Measurements from ENCODE around the gene ALOX5. TPM values are rescaled to one million over a fixed set of nuclear protein-coding genes. Genes with fewer than 3 reads are reported as not detected.
A peak's percentile ranks its signal among the peaks of the same experiment; 100 is the strongest.

Gene ALOX5
- total and polyA plus RNA-seq, 4 donors = 2.9 to 16.9 (median 8.4) TPM

- Histone ChIP-seq H3K27ac (ENCODE audit: low read depth in 1 of 2, low read length in 2 of 2) (no peak overlapping the region), H3K9ac (ENCODE audit: low read depth in 1 of 2, low read length in 2 of 2) (no peak overlapping the region), H3K4me3 (ENCODE audit: low read depth in 1 of 3, low read length in 3 of 3) (no peak overlapping the region), H3K27me3 (ENCODE audit: control insufficient read depth in 4 of 4, insufficient read depth in 4 of 4, low read length in 3 of 4) (no peaks in the 10 kb centered on the region), H3K36me3 (ENCODE audit: control insufficient read depth in 4 of 4, insufficient read depth in 3 of 4, low read depth in 1 of 4, low read length in 3 of 4) (peaks cover 4 to 6% (median 4%) of the 10 kb centered on the region in 4 donors), H3K9me3 (ENCODE audit: control insufficient read depth in 4 of 4, low read length in 3 of 4) (no peaks in the 10 kb centered on the region), H3K4me1 (ENCODE audit: control insufficient read depth in 4 of 4, insufficient read depth in 4 of 4, low read length in 3 of 4) (peaks cover under 1 to 23% (median 8%) of the 10 kb centered on the region in 4 donors)
- TF ChIP-seq REST (IDR thresholded peaks at IDR 0.05) (no peak), CTCF (IDR thresholded peaks at IDR 0.05; ENCODE audit: low read depth, low read length, missing input control) (peak; percentile 97), HNF4A (conservative IDR thresholded peaks at IDR 0.05) (no peak), RAD21 (IDR thresholded peaks at IDR 0.05) (peak; percentile 99), ZBTB33 (IDR thresholded peaks at IDR 0.05) (no peak)
- DNase-seq (ENCODE audit: low spot score) = peak; percentile 89
- WGBS = 15% methylated on average over 6 of the region's 6 CpGs
These were observed 91.0 kb downstream of the ALOX5 start for GRCh38 chr10:45464958-45465567.

GRCh38 chr10:45466784-45467183, 92.8 kb downstream of the ALOX5 start:
- TF ChIP-seq ZBTB33 (IDR thresholded peaks at IDR 0.05) (no peak), ATF3 (IDR thresholded peaks at IDR 0.05) (no peak), GABPA (IDR thresholded peaks at IDR 0.05 in 1 of 2, conservative IDR thresholded peaks at IDR 0.05 in 1 of 2) (no peak), YY1 (IDR thresholded peaks at IDR 0.05) (no peak), FOXA1 (IDR thresholded peaks at IDR 0.05) (no peak)
- Histone ChIP-seq H3K4me3 (ENCODE audit: low read depth in 1 of 3, low read length in 3 of 3) (no peak overlapping the region), H3K9ac (ENCODE audit: low read depth in 1 of 2, low read length in 2 of 2) (no peak overlapping the region), H3K27me3 (ENCODE audit: control insufficient read depth in 4 of 4, insufficient read depth in 4 of 4, low read length in 3 of 4) (no peaks in the 10 kb centered on the region), H3K4me1 (ENCODE audit: control insufficient read depth in 4 of 4, insufficient read depth in 4 of 4, low read length in 3 of 4) (peaks cover 5 to 40% (median 24%) of the 10 kb centered on the region in 4 donors), H3K9me3 (ENCODE audit: control insufficient read depth in 4 of 4, low read length in 3 of 4) (no peaks in the 10 kb centered on the region), H3K27ac (ENCODE audit: low read depth in 1 of 2, low read length in 2 of 2) (no peak overlapping the region), H3K36me3 (ENCODE audit: control insufficient read depth in 4 of 4, insufficient read depth in 3 of 4, low read depth in 1 of 4, low read length in 3 of 4) (peaks cover 0 to 2% (median 0%) of the 10 kb centered on the region in 4 donors)
- 77% methylated on average over 5 of the region's 5 CpGs for WGBS
- no peak for DNase-seq (ENCODE audit: low spot score)
